Measurements from ENCODE around the gene ICOSLG.

- no peak for TF ChIP-seq CTCF (IDR thresholded peaks at IDR 0.05)
- no peak for TF ChIP-seq POLR2A (IDR thresholded peaks at IDR 0.05)
Measured at GRCh38 chr21:44273046-44273445, 32.3 kb upstream of the ICOSLG start.
